GM19351 (cell line): Measurements from ENCODE around the gene ANKRD12.

Experiments used
- ATAC-seq: cut with Tn5 transposase; IDR thresholded peaks from one replicate; pipeline ENCODE4 v1.9.1; 2021; ENCODE audit warnings: mild to moderate bottlenecking, moderate library complexity; ENCODE audit not compliant: unreplicated experiment

Gene ANKRD12

GRCh38 chr18:9181275-9181674 is 44.7 kb downstream of the ANKRD12 start:
- ATAC-seq, result no peak

GRCh38 chr18:9182852-9183399 is 46.3 kb downstream of the ANKRD12 start:
- ATAC-seq, result no peak

GRCh38 chr18:9184998-9185613 is 48.5 kb downstream of the ANKRD12 start:
- no peak for ATAC-seq

DNA sequence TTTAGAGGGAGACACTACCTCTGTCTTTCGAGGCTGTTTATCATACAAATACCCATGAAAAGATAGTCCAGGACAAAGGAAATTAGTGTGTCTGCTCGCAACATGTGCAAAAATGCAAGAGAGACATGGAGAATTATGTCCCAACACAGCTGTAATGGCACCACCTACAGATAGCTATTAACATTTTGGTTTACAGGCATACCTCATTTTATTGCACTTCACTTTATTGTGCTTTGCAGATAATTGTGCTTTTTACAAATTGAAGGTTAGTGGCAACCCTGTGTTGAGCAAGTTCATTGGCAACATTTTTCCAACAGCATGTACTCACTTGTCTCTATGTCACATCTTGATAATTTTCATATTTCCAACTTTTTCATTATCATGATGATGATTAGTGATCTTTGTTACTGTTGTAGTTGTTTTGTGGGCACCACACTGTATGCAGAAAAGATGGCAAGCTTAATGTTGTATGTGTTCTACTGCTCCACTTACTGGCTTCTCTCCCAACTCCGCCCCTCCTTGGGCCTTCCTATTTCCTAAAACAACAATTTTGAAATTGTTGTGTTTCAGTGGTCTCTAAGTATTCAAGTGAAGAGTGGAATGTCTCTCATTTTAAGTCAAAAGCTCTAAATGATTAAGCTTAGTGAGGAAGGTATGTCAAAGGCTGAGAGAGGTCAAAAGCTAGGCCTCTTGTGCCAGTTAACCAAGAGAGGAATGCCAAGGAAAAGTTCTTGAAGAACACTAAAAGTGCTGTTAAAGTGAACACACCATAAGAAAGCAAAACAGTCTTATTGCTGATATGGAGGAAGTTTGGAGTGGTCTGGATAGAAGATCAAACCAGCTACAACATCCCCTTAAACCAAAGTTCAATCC is 52.0 kb downstream of the ANKRD12 start:
- no peak for ATAC-seq

DNA sequence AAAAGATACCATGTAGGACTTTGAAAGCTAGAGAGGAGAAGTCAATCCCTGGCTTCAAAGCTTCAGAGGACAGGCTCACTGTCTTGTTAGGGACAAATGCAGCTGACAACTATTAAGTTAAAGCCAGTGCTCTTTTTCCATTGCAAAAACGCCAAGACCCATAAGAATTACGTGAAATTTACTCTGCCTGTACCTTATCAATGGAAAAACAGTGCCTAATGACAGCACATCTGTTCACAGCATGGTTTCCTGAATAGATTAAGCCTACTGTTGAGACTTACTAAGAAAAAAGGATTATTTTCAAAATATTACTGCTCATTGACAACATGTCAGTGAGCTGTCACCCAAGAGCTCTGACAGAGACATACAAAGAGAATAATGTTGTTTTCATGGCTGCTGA is 52.9 kb downstream of the ANKRD12 start:
- ATAC-seq, result no peak

GRCh38 chr18:9191658-9192256 is 55.2 kb downstream of the ANKRD12 start:
- ATAC-seq, result no peak

GRCh38 chr18:9193031-9193430 is 56.5 kb downstream of the ANKRD12 start:
- no peak for ATAC-seq

- ATAC-seq, result no peak
These were observed 60.0 kb downstream of the ANKRD12 start for GRCh38 chr18:9196568-9196967.

- ATAC-seq, result no peak
These were observed 63.1 kb downstream of the ANKRD12 start for GRCh38 chr18:9199681-9200080.

- ATAC-seq, result no peak
These were observed 64.6 kb downstream of the ANKRD12 start for GRCh38 chr18:9201224-9201623.

- no peak for ATAC-seq
These were observed 68.1 kb downstream of the ANKRD12 start for GRCh38 chr18:9204659-9205058.

GRCh38 chr18:9206421-9206820 is 69.8 kb downstream of the ANKRD12 start:
- no peak for ATAC-seq

DNA sequence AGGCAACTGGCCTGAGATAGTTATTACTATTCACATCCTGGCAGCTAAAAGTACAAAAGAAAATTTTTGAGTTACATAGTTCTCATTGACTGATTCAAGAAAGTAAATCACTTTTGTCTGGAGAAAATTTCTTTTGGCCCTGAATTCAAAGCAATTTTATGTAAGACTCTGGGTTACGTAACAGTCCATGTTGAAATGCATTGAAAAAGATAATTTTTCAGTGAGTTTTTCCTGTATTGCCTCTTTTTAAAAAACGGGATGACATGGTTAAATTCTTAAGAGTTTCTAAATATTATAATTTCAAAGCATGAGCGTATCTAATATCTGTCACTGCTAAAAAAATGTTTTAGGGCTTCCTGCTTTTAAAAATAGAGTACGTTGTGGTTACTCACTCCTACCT is 72.7 kb downstream of the ANKRD12 start:
- no peak for ATAC-seq

GRCh38 chr18:9210966-9211365 is 74.4 kb downstream of the ANKRD12 start:
- ATAC-seq, result no peak

DNA sequence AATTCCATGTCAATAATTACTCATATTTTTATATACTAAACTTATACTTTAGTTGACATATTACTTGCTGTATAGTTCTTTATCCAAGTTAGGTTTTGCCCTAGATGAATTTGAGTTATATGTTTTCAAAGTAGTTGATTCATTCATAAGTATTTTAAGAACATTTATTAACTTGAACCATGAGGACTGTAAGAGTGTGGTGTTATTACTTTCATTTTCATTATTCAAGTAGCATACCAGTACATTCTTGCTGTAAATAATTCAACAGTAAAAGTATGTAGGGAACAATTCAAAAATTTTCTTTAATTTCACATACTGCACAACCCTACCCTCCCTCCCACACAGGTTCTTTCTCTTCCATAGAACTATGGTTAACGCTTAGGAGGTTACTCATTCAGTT is 75.4 kb downstream of the ANKRD12 start:
- no peak for ATAC-seq

DNA sequence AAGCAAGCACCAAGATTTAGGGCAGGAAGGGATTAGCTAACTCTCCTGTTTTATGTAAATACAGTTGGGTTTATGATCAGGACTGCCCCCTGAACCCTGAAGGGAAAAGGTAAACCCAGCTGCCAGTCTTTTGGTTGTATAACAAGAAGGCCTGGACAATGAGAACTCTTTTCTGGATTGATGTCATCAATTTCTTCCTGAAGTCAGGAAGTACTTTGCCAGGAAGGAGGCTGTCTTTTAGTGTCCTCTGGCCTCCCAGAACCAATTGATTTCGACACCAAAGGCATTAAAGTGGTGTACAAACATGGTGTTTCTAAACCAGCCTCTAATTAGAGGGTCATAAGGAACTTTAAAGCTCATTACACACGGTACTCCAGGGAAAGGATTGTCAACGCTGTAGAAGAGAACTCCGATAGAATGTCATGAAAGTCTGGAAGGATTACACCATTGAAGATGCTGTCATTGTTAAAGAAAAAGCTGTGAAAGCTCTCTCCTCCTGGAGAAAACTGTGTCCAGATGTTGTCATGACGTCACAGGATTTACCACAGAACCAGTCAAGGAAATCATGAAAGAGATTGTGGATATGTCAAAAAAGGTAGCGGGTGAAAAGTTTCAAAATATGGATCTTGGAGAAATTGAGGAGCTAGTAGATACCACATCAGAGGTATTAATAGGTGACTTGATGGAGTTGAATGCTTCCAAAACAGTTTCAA is 78.8 kb downstream of the ANKRD12 start:
- no peak for ATAC-seq

DNA sequence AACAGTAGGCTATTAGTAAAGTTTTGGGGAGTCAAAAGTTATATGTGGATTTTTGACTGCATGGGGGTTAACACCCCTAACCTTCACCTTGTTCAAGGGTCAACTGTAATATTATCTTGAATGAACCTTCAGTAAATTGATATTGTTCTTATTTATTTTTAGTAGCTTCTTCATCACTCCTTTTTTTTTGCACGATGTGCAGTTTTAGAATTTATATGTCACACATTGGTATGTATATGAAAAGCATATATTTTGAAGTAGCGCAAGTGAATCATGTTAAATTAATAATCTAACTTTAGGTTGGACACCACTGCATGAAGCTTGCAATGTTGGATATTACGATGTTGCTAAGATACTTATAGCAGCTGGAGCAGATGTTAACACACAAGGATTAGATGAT is 79.9 kb downstream of the ANKRD12 start:
- no peak for ATAC-seq

DNA sequence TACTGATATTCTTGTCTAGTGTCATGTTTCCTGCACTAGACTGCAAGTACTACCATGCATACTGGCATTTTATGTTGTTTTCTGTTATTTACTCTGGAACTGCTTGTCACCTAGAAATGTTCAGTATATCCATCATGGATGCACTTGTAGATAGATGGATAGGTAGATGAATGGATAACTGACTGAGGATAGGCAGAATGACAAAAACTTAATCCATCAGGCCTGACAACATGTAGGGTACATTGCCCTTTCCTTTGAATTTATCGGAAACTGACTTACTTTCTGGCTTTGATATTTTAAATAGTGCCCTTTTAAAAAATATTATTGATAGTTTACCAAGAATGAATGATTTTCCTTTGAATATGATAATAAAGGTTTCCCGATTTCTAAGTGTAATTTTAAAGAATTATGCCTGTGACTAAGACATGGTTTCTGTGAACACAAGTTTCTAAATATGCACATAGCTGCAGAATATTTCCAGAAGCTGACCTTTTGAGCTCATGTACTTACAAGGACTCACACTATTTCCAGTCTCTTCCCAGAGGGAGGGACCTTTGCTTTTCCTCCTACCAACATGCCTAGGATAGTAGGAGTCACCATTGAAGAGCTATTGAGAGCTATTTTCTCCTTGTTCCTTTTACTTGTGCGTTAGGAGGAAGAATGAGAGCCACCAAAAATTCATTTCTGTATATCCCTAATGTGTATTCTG is 81.3 kb downstream of the ANKRD12 start:
- no peak for ATAC-seq

DNA sequence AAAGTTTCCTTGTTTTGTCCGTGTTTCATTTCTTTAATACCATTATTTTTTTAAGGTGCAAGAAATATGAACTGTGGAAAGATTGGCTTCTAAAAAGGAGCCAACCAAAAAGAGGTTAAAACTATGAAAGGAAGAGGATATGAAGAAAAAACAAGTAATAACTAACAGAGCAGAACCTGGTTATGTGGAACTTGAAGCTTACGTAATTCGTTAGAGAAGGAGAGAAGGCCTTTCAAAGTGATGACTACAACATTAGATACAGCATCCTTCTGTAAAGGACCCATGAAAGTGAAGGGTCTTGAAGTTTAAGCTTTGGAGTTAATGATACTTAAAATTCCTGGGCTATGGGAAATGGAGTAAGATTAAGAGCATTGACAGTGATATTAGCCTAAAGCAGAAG is 84.5 kb downstream of the ANKRD12 start:
- no peak for ATAC-seq

- no peak for ATAC-seq
These were observed 85.1 kb downstream of the ANKRD12 start for GRCh38 chr18:9221661-9222060.

DNA sequence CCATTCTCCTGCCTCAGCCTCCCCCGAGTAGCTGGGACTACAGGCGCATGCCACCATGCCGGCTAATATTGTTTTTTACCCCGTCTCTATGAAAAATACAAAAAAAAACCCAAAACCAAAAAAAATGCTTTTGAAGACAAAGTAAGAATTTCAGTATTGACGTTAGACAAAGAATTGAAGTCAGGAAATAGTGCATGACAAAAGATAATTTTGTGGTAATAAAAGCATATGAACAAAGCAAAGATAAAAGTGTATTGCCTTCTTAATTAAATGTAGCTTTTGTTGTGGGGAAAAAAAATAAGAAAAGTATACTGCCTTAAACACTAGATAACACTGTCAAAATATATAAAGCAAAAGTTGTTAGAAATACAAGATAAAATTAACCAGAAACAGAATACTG is 86.8 kb downstream of the ANKRD12 start:
- no peak for ATAC-seq
